ENCODE results near the gene NAV3. TPM values are rescaled to one million over a fixed set of nuclear protein-coding genes. Genes with fewer than 3 reads are reported as not detected.
"Not testable (repeated sequence)": the region's sequence is repeated elsewhere in the genome, so short reads cannot be mapped to it uniquely, and the experiment has no call there.

The NAV3 gene
- total RNA-seq, 1 experiment from 2014 or later = 28.3 TPM

DNA sequence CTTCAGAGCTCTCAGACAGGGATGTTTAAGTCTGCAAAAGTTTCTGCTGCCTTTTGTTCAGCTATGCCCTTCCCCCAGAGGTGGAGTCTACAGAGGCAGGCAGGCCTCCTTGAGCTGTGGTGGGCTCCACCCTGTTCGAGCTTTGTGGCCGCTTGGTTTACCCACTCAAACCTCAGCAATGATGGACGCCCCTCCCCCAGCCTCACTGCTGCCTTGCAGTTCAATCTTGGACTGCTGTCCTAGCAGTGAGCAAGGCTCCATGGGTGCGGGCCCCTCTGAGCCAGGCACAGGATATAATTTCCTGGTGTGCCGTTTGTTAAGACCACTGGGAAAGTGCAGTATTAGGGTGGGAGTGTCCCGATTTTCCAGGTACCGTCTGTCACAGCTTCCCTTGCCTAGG lies 427.0 kb downstream of the NAV3 start:
- DNase-seq (ENCODE audit: low read depth) = not testable (repeated sequence)

DNA sequence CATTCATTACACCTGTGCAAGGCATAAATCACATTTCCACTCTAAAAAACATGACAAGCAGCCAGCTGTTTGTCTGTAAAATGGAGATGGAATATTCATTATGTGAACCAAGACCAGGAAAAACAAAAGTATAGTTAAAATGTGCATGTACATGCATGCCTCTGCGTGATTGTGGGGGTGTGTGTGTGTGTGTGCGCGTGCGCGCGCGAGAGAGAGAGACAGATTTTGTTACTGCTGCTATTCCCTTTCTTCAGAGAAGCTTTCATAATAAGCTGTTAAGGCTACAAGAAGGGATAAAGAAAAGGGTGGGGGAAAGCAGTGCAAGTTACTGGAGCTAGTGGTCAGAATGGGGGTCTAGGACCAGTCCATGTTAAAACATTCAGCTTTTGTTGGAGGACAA lies 430.3 kb downstream of the NAV3 start:
- DNase-seq (ENCODE audit: low read depth) = no peak

DNA sequence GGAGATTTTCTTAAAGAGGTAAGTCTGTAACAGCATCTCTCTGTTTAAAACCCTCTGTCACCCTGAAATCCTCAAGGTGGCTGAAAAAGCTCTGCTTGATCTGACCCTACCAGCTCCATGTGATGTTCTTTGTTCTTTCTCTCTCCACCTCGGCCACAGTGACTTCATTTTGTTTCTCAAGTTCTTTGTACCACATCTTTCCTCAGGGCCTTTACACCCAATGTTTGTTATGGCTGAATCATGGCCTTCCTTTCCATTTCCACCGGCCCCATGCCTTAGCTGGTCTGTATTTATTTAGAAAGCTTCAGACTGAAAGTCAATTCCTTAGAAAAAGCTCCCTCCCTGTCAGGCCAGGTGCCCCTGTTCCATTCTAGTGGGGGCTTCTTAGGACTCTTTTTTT lies 431.2 kb downstream of the NAV3 start:
- no peak for DNase-seq (ENCODE audit: low read depth)

All from M059J (cell line).